Stimulated activated memory B cell treated with anti-CD40 and anti-IgM and Interleukin-4, amounts not matched to agents 10 μg/mL and 1 μg/mL and 100 μg/mL, for 72 hours (primary cell): Measurements from ENCODE around the gene EML3.
A peak's percentile ranks its signal among the peaks of the same experiment; 100 is the strongest.

Source experiments
- ATAC-seq: fragments of 150-1000 bp; cut with Tn5 transposase; 2 replicates; pipeline ENCODE4 v1.10.0; 2021
- H3K27ac Mint-ChIP-seq: one replicate; pipeline ENCODE4 v1.8.0; 2022; ENCODE audit warnings: mild to moderate bottlenecking, mixed read lengths
- H3K27me3 Mint-ChIP-seq: one replicate; pipeline ENCODE4 v1.8.0; 2022; ENCODE audit warnings: mixed read lengths
- H3K36me3 Mint-ChIP-seq: one replicate; pipeline ENCODE4 v1.8.0; 2022; ENCODE audit warnings: mixed read lengths
- H3K4me1 Mint-ChIP-seq: one replicate; pipeline ENCODE4 v1.8.0; 2022; ENCODE audit warnings: mixed read lengths
- H3K4me3 Mint-ChIP-seq: one replicate; pipeline ENCODE4 v1.8.0; 2022; ENCODE audit warnings: mild to moderate bottlenecking, moderate library complexity, mixed read lengths
- H3K9me3 Mint-ChIP-seq: one replicate; pipeline ENCODE4 v1.8.0; 2022; ENCODE audit warnings: mixed read lengths

Gene EML3

GRCh38 chr11:62607714-62608113, 4.9 kb downstream of the EML3 start:
- Mint-ChIP-seq H3K4me3 (no peak overlapping the region), H3K4me1 (peaks cover 62% of the 10 kb centered on the region)

GRCh38 chr11:62605902-62606301, 6.7 kb downstream of the EML3 start:
- Mint-ChIP-seq H3K9me3 (no peaks in the 10 kb centered on the region), H3K4me1 (peaks cover 57% of the 10 kb centered on the region), H3K4me3 (no peak overlapping the region), H3K27ac (no peak overlapping the region), H3K36me3 (peaks cover 65% of the 10 kb centered on the region), H3K27me3 (no peaks in the 10 kb centered on the region)
- no peak for ATAC-seq

More at GRCh38 chr11:62607714-62608113, 4.9 kb downstream of the EML3 start:
- H3K9me3 Mint-ChIP-seq, result no peaks in the 10 kb centered on the region
- H3K27me3 Mint-ChIP-seq, result no peaks in the 10 kb centered on the region
- ATAC-seq, result no peak
- H3K36me3 Mint-ChIP-seq, result peaks cover 59% of the 10 kb centered on the region
- peak overlapping the region; percentile 27 for H3K27ac Mint-ChIP-seq

- Mint-ChIP-seq H3K9me3 (no peaks in the 10 kb centered on the region), H3K4me1 (peaks cover 56% of the 10 kb centered on the region), H3K36me3 (peaks cover 65% of the 10 kb centered on the region), H3K27ac (no peak overlapping the region), H3K4me3 (no peak overlapping the region), H3K27me3 (no peaks in the 10 kb centered on the region)
- no peak for ATAC-seq
Measured at GRCh38 chr11:62605467-62605866, 7.1 kb downstream of the EML3 start.

- ATAC-seq, result no peak
- H3K9me3 Mint-ChIP-seq, result peaks cover 2% of the 10 kb centered on the region
- no peak overlapping the region for H3K27ac Mint-ChIP-seq
- no peaks in the 10 kb centered on the region for H3K27me3 Mint-ChIP-seq
- H3K4me3 Mint-ChIP-seq, result no peak overlapping the region
- H3K4me1 Mint-ChIP-seq, result peaks cover 58% of the 10 kb centered on the region
- peaks cover 73% of the 10 kb centered on the region for H3K36me3 Mint-ChIP-seq
Measured at GRCh38 chr11:62604460-62605120, 8.0 kb downstream of the EML3 start.

- Mint-ChIP-seq H3K4me3 (peak overlapping the region; percentile 25), H3K27me3 (no peaks in the 10 kb centered on the region), H3K27ac (peak overlapping the region; percentile 6), H3K36me3 (peaks cover 73% of the 10 kb centered on the region), H3K4me1 (peaks cover 61% of the 10 kb centered on the region), H3K9me3 (peaks cover 3% of the 10 kb centered on the region)
- no peak for ATAC-seq
Measured at GRCh38 chr11:62603776-62604299, 8.7 kb downstream of the EML3 start.

- peak overlapping the region; percentile 30 for H3K4me3 Mint-ChIP-seq
- H3K9me3 Mint-ChIP-seq, result peaks cover 3% of the 10 kb centered on the region
- peaks cover 75% of the 10 kb centered on the region for H3K36me3 Mint-ChIP-seq
- ATAC-seq, result no peak
- no peaks in the 10 kb centered on the region for H3K27me3 Mint-ChIP-seq
- H3K27ac Mint-ChIP-seq, result peak overlapping the region; percentile 6
- H3K4me1 Mint-ChIP-seq, result peaks cover 62% of the 10 kb centered on the region
Measured at GRCh38 chr11:62603072-62603408, 9.5 kb downstream of the EML3 start.

GRCh38 chr11:62602141-62603071, 10.2 kb downstream of the EML3 start:
- Mint-ChIP-seq H3K9me3 (peaks cover 3% of the 10 kb centered on the region), H3K27ac (peak overlapping the region; percentile 86), H3K4me1 (peaks cover 62% of the 10 kb centered on the region), H3K4me3 (peak overlapping the region; percentile 89), H3K36me3 (peaks cover 75% of the 10 kb centered on the region), H3K27me3 (no peaks in the 10 kb centered on the region)
- no peak for ATAC-seq

- Mint-ChIP-seq H3K27me3 (no peaks in the 10 kb centered on the region), H3K27ac (peak within 1 kb of the TSS; percentile 86), H3K4me1 (peaks cover 64% of the 10 kb centered on the region), H3K4me3 (peak within 1 kb of the TSS; percentile 89), H3K36me3 (peaks cover 77% of the 10 kb centered on the region), H3K9me3 (peaks cover 3% of the 10 kb centered on the region)
- peak; percentile 91 for ATAC-seq
Measured at GRCh38 chr11:62601372-62602140, 11.0 kb downstream of the EML3 start, which contains the start of gene MTA2. MTA2 (minus strand) TSS chr11:62601865; CDS start chr11:62601450, 415 bp downstream.

- peaks cover 3% of the 10 kb centered on the region for H3K9me3 Mint-ChIP-seq
- peaks cover 64% of the 10 kb centered on the region for H3K4me1 Mint-ChIP-seq
- peak overlapping the region; percentile 86 for H3K27ac Mint-ChIP-seq
- H3K4me3 Mint-ChIP-seq, result peak overlapping the region; percentile 89
- peak; percentile 45 for ATAC-seq
- peaks cover 75% of the 10 kb centered on the region for H3K36me3 Mint-ChIP-seq
- no peaks in the 10 kb centered on the region for H3K27me3 Mint-ChIP-seq
Measured at GRCh38 chr11:62601122-62601371, 11.5 kb downstream of the EML3 start.

GRCh38 chr11:62600367-62601121, 12.0 kb downstream of the EML3 start:
- H3K27ac Mint-ChIP-seq, result peak overlapping the region; percentile 86
- no peaks in the 10 kb centered on the region for H3K27me3 Mint-ChIP-seq
- no peak for ATAC-seq
- peak overlapping the region; percentile 89 for H3K4me3 Mint-ChIP-seq
- peaks cover 3% of the 10 kb centered on the region for H3K9me3 Mint-ChIP-seq
- peaks cover 64% of the 10 kb centered on the region for H3K4me1 Mint-ChIP-seq
- peaks cover 75% of the 10 kb centered on the region for H3K36me3 Mint-ChIP-seq

- Mint-ChIP-seq H3K36me3 (peaks cover 74% of the 10 kb centered on the region), H3K4me1 (peaks cover 59% of the 10 kb centered on the region), H3K27ac (peak overlapping the region; percentile 86), H3K9me3 (peaks cover 3% of the 10 kb centered on the region), H3K4me3 (peak overlapping the region; percentile 89), H3K27me3 (no peaks in the 10 kb centered on the region)
- ATAC-seq, result no peak
Measured at GRCh38 chr11:62599901-62600300, 12.7 kb downstream of the EML3 start.

- Mint-ChIP-seq H3K27me3 (no peaks in the 10 kb centered on the region), H3K9me3 (peaks cover 3% of the 10 kb centered on the region), H3K36me3 (peaks cover 78% of the 10 kb centered on the region), H3K4me1 (peaks cover 64% of the 10 kb centered on the region), H3K27ac (peak overlapping the region; percentile 86), H3K4me3 (peak overlapping the region; percentile 84)
- ATAC-seq, result peak; percentile 84
Measured at GRCh38 chr11:62599069-62599696, 13.4 kb downstream of the EML3 start.

- H3K4me1 Mint-ChIP-seq, result peaks cover 71% of the 10 kb centered on the region
- no peak for ATAC-seq
- peaks cover 3% of the 10 kb centered on the region for H3K9me3 Mint-ChIP-seq
- no peak overlapping the region for H3K4me3 Mint-ChIP-seq
- peaks cover 73% of the 10 kb centered on the region for H3K36me3 Mint-ChIP-seq
- H3K27ac Mint-ChIP-seq, result peak overlapping the region; percentile 93
- no peaks in the 10 kb centered on the region for H3K27me3 Mint-ChIP-seq
Measured at GRCh38 chr11:62595124-62595523, 17.5 kb downstream of the EML3 start.

- peak overlapping the region; percentile 25 for H3K4me3 Mint-ChIP-seq
- ATAC-seq, result no peak
Measured at GRCh38 chr11:62593434-62594044, 19.0 kb downstream of the EML3 start.

More at GRCh38 chr11:62593434-62594044, 19.0 kb downstream of the EML3 start:
- Mint-ChIP-seq H3K4me1 (peaks cover 59% of the 10 kb centered on the region), H3K27ac (peak overlapping the region; percentile 93), H3K27me3 (no peaks in the 10 kb centered on the region), H3K36me3 (peaks cover 57% of the 10 kb centered on the region), H3K9me3 (no peaks in the 10 kb centered on the region)
